SH-SY5Y (cell line): Measurements from ENCODE around the gene TRIM56.

Source experiments
- GATA2 ChIP-seq: IDR thresholded peaks from 2 replicates; pipeline ENCODE4 v1.6.1; 2011; ENCODE audit warnings: mild to moderate bottlenecking, low read depth, low read length
- GATA3 ChIP-seq: IDR thresholded peaks from 2 replicates; pipeline ENCODE4 v1.6.1; 2011; ENCODE audit warnings: low read depth, mild to moderate bottlenecking, low read length, moderate library complexity

DNA sequence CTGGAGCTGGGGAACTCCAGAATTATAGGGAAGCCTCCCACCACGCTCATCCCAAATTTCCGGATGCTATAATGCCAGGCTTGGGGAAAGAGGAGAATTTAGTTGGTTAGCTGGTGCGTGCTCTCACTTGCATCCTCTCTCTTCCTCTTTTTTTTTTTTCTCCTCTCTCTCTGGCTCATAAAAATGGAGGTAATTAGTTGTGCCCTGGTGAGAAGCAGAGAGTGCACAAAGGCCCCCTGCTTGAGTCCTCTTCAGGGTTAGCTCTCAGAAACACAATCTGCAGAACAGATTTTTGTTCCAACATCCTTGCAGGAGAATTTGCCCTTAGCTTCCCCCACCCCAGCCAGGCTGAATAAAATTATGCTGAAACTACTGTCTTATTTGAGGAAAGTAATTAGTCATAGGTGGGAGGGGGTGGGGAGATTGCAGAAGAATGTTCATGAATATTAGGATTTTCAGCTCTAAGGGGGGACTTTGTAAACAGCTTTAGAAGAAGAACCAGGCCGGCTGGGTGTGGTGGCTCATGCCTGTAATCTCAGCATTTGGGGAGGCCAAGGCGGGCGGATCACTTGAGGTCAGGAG is 49.2 kb downstream of the TRIM56 start:
- no peak for TF ChIP-seq GATA3
- TF ChIP-seq GATA2, result no peak
